Lung (tissue), 12 donors: ENCODE data around the gene REXO4. TPM values are rescaled to one million over a fixed set of nuclear protein-coding genes. Genes with fewer than 3 reads are reported as not detected.

Source experiments
- ATAC-seq: fragments of 200-7000 bp; cut with Tn5 transposase; one replicate; pipeline ENCODE4 v1.9.1; 2020; ENCODE audit warnings: moderate number of reproducible peaks; ENCODE audit not compliant: insufficient read depth, low FRiP score
- DNase-seq, 3 donors: peaks; one replicate each; pipeline ENCODE4 v3.0.0-alpha.2; 2013 to 2017
- H3K27ac ChIP-seq, 2 donors: one replicate each; pipeline ENCODE4 v1.5.1; 2013; ENCODE audit warnings: mild to moderate bottlenecking in 2 of 2, moderate library complexity in 2 of 2, control low read depth in 1 of 2, inconsistent platforms in 1 of 2, low read depth in 1 of 2, low read length in 1 of 2
- H3K27me3 ChIP-seq, 3 donors: one replicate each; pipeline ENCODE4 v1.5.1; 2013; ENCODE audit warnings: low read length in 2 of 3; ENCODE audit not compliant: control insufficient read depth in 3 of 3, insufficient read depth in 3 of 3
- H3K36me3 ChIP-seq, 4 donors: one replicate each; pipeline ENCODE4 v1.5.1; 2013; ENCODE audit warnings: low read length in 4 of 4, mild to moderate bottlenecking in 1 of 4, moderate library complexity in 1 of 4; ENCODE audit not compliant: control insufficient read depth in 4 of 4, insufficient read depth in 4 of 4
- H3K4me1 ChIP-seq, 5 donors: one replicate each; pipeline ENCODE4 v1.5.1; 2013; ENCODE audit warnings: low read length in 5 of 5, mild to moderate bottlenecking in 2 of 5, moderate library complexity in 1 of 5; ENCODE audit not compliant: control insufficient read depth in 5 of 5, insufficient read depth in 5 of 5
- H3K4me3 ChIP-seq: one replicate; pipeline ENCODE4 v1.5.1; 2013; ENCODE audit warnings: mild to moderate bottlenecking, control low read depth, moderate library complexity
- H3K9ac ChIP-seq, 2 donors: one replicate each; pipeline ENCODE4 v1.5.1; 2013; ENCODE audit warnings: low read length in 2 of 2, control low read depth in 1 of 2; ENCODE audit not compliant: insufficient read depth in 1 of 2
- H3K9me3 ChIP-seq, 4 donors: one replicate each; pipeline ENCODE4 v1.5.1; 2013; ENCODE audit warnings: low read length in 3 of 4, mild to moderate bottlenecking in 1 of 4, moderate library complexity in 1 of 4; ENCODE audit not compliant: control insufficient read depth in 4 of 4, insufficient read depth in 3 of 4
- WGBS, 2 donors: extraction: QIAGEN DNeasy Blood & Tissue Kit; methylation state at CpG; one replicate each; pipeline ENCODE4 v1.1.7; 2013; 5-methylcytosine and 5-hydroxymethylcytosine counted together
- polyA plus RNA-seq, 2 donors: library from polyadenylated mRNA; stranded (reverse); fragments of 200-250 nt; gene quantifications; one replicate each; pipeline ENCODE4 v1.2.1, GENCODE V29; 2013
- total RNA-seq, 2 donors: library from RNA; depleted of rRNA in 1 of 2; stranded (reverse); fragments of >200 nt in 1 of 2; gene quantifications; one replicate each; pipeline ENCODE4 v1.2.1, GENCODE V29; 2014 to 2021
- TF ChIP-seq, protein P1 (sequence below): IDR thresholded peaks from 2 replicates; pipeline ENCODE4 v1.5.1; 2012; ENCODE audit warnings: mild to moderate bottlenecking; ENCODE audit errors: control extremely low read depth, extremely low read depth
- donor health status: control.
- donor health status: control.
- donor health status: Bipolar disorder and iron deficiency.
- donor health status: healthy.
- donor health status: DM: yes; HTN: yes; CAD: no.

The REXO4 gene
- total and polyA plus RNA-seq, 4 donors = 14.6 to 20.4 (median 19.9) TPM

GRCh38 chr9:133430244-133430643 is 12.4 kb upstream of the REXO4 start:
- ATAC-seq (no peak), DNase-seq (no peak)
- no peaks in the 10 kb centered on the region for H3K36me3 ChIP-seq
- TF ChIP-seq, protein P1, sequence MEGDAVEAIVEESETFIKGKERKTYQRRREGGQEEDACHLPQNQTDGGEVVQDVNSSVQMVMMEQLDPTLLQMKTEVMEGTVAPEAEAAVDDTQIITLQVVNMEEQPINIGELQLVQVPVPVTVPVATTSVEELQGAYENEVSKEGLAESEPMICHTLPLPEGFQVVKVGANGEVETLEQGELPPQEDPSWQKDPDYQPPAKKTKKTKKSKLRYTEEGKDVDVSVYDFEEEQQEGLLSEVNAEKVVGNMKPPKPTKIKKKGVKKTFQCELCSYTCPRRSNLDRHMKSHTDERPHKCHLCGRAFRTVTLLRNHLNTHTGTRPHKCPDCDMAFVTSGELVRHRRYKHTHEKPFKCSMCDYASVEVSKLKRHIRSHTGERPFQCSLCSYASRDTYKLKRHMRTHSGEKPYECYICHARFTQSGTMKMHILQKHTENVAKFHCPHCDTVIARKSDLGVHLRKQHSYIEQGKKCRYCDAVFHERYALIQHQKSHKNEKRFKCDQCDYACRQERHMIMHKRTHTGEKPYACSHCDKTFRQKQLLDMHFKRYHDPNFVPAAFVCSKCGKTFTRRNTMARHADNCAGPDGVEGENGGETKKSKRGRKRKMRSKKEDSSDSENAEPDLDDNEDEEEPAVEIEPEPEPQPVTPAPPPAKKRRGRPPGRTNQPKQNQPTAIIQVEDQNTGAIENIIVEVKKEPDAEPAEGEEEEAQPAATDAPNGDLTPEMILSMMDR = no peak
- no peak overlapping the region for H3K27ac ChIP-seq
- peaks cover 0 to 5% (median 0%) of the 10 kb centered on the region in 5 donors for H3K4me1 ChIP-seq
- H3K4me3 ChIP-seq = no peak overlapping the region
- H3K9me3 ChIP-seq = peaks cover 0 to 3% (median 0%) of the 10 kb centered on the region in 4 donors
- no peak overlapping the region for H3K9ac ChIP-seq
- 67 to 87% methylated on average over 1 of the region's 1 CpG for whole genome bisulfite sequencing, 2 donors
- H3K27me3 ChIP-seq = peaks cover 0 to 3% (median 3%) of the 10 kb centered on the region in 3 donors

DNA sequence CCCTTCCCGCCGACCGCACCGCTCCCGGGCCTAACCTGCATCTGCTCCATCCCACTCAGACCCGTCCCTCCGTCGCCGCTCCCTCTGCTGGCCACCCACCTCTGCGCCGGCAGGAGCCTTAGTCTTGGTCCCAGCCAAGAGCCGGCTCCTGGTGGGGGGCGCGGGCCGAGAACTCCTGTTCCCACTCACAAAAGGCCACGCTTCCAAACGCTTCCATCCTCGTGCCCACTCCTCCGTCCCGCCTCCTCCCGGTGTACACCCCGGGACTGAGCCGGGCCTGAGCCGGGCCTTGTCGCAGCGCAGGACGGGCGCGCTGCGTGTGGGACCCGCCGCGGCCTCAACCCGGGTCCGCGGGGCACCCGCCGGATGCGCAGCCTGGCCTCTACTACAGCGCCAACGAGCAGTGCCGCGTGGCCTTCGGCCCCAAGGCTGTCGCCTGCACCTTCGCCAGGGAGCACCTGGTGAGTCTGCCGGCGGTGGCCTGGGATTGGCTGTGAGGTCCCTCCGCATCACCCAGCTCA is 11.9 kb upstream of the REXO4 start:
- WGBS, 2 donors = 29 to 36% methylated on average over 48 to 49 of the region's 49 CpGs
- Histone ChIP-seq H3K9me3 (peaks cover 0 to 3% (median 0%) of the 10 kb centered on the region in 4 donors), H3K36me3 (no peaks in the 10 kb centered on the region), H3K4me3 (no peak overlapping the region), H3K4me1 (peaks cover 0 to 5% (median 0%) of the 10 kb centered on the region in 5 donors), H3K27me3 (peaks cover 0 to 3% (median 3%) of the 10 kb centered on the region in 3 donors), H3K9ac (no peak overlapping the region), H3K27ac (no peak overlapping the region)
- TF ChIP-seq, protein P1 = no peak
- DNase-seq = peak; percentile 24 to 51 (median 45)
- ATAC-seq = no peak

GRCh38 chr9:133429214-133429613 is 11.4 kb upstream of the REXO4 start:
- WGBS, 2 donors = 2 to 12% methylated on average over 14 to 18 of the region's 18 CpGs
- Histone ChIP-seq H3K27ac (no peak overlapping the region), H3K9me3 (peaks cover 0 to 3% (median 0%) of the 10 kb centered on the region in 4 donors), H3K36me3 (no peaks in the 10 kb centered on the region), H3K9ac (no peak overlapping the region), H3K27me3 (peaks cover 0 to 3% (median 3%) of the 10 kb centered on the region in 3 donors), H3K4me3 (no peak overlapping the region), H3K4me1 (peaks cover 0 to 5% (median 0%) of the 10 kb centered on the region in 5 donors)
- TF ChIP-seq, protein P1 = no peak
- no peak for DNase-seq
- no peak for ATAC-seq
